ENCODE results near the gene KCNA2.

KCNA2 gene

DNA sequence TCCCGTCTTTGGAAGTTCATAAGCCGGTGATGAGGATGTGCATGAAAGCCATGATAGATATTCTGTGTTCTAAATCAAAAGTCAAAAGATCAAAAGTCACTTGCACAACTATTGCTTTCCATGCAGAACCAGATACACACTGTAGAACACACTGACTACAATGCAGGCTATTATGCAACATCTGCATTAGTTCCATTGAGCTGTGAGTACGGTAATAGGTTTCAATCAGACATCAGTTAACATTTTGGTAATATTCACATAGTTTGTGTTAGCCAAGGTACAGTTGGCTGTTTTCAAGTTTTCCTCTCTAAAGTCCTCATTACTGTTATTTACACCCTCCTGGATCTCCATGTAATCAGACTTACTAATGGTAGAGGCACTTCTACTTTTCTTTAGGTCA, 3.1 kb downstream of the KCNA2 start:
- no peak for FAIRE-seq
- DNase-seq (ENCODE audit: low spot score) = no peak

DNA sequence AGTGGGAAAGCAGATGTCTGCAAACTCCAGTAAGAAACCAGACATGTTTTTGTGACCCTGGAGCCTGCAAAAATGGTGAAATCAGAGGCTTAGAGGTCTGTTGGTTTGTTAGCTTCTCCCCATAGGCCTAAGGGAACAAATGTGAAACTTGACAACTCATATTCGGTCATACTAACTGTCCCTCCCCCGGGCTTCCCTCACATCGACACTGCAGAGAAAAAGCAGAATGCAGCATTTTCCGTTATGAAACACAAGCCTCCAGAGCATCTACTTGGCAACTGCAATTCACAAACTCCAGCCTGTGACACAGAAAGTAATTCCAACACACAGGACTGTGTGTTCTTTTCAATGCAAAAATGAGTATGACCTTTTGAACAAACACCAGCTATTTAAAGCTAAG, 3.7 kb downstream of the KCNA2 start:
- no peak for FAIRE-seq
- no peak for DNase-seq (ENCODE audit: low spot score)

DNA sequence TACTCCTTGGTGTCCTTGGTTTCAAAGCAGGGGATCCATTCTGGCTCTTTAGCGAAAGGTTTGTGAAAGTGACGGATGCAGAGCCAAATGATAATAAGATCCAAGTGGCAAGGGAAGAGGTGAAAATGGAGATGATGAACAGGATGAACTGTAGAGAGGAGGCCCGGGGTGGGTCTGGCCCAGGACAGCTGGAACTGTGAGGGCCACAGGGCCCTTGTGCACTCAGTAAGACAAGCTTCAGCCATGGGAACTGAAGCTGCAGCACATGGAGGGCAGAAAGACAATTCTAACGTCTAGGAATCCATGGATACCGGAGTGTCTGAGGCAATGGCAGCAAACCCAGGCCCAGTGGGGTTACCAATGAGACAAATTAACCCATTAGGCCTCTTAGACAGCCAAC, 4.8 kb downstream of the KCNA2 start:
- FAIRE-seq = no peak
- no peak for DNase-seq (ENCODE audit: low spot score)

DNA sequence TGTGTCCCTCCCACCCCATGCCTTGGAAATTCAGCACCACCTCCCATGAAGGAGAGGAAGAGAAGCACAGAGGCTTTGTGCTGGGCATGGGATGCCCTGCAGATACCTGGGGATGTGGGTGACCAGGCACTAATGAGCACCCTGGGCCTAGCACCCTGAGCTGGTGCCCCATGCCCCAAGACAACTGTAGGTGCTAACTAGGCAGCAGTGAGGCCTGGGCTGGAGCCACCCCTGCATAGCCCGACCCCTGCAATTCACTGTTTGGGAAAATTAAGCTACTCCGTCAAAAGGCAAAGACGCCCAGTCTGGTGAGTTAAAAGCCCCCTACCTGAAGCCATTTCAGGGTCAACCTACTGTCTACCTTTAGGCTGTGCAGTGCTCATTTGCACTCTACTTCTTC, 5.4 kb downstream of the KCNA2 start:
- DNase-seq (ENCODE audit: low spot score) (no peak), FAIRE-seq (no peak)

DNA sequence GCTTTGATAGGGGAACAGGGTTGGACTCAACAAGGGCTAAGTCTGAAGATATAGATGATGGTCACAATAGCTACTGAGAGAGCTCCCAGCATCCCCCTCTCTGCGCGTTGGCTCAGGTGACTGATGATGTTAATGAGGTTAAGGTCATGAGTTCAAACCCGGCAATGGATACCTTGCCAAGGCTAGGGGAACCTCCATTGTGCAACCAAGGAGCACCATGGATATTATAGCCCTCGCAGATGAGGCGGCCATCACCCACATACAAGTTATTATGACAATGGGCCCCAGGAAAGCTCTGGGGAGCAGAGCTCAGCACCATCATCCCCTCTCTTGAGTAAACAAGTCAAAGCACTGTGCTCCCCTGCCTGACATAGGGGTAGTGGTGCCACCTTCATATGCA, 8.2 kb downstream of the KCNA2 start:
- DNase-seq (ENCODE audit: low spot score) (no peak), FAIRE-seq (no peak)

DNA sequence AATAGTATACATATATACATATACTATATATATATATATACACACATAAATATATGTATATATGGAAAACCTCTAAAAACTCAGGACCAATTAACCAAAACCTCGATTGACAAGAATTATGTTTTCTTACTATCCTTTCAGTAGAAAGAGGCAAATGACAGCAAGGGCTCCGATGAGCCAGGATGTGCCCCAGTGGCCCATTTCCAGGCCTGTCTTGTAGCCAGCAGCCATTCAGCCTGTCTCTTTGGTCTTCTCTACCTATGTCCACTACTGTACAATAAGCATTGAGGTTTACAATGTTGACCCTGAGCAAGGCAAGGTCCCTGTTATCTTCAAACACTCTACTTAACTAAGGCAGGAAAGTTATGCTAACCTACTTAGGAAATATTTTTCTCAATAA, 9.8 kb downstream of the KCNA2 start:
- no peak for FAIRE-seq
- DNase-seq (ENCODE audit: low spot score) = no peak

DNA sequence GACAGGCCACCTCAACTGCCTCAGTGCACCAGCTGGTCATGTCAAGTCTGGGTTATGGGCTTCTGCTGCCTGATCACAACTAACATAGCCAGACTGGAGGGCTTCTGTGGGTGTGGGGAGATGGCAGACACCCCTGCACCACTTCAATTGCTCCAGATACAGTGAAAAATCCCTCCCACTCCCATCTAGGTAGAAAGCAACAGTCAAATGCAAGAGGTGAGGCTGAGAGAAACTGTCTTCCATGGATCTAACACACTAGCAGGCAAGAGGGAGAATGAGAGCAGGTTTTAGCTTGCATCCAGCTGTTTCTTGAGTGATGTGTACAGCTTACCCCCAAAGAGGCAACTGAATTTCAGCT, 10.8 kb downstream of the KCNA2 start:
- no peak for FAIRE-seq

DNA sequence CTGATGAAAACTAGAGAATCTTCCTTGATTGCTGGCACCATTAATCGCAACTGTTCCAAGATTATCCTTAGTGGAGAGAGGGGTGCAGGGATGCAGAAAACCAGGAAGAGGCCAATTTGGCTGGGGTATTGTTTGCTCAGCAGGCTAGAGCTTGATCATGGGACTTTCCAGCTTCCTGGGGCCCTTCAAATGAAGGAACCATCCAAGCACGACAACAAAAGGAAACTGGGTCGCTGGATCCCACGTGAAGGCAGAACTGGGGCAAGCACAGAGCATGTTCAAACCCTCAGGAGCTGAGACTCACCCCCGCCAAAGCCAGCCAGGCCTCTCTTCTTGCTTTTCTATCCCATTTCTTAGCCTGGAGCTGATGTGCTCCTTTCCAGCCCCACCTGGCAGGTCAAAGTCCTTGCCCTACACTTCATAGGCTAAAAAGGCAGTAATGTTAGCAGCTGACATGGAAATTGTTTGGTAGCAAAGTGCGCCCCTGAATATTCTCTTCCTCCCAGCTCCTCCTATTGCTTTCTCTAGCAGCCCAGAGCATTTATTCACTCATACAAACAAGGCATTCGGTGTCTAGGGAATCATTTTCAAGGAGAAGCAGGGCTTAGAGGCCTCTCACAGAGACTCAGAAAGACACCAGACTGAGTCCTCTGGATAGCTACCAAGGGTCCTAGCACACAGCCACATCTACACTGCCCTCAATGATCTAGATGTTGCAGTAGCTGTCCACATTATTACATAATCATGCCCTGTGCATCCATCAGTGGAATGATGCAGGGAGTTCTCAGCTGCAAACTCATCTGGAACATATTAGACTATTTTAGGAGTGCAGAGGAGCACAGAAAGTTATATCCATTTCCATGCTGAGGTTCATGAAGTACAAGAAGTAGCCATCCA, 11.5 kb downstream of the KCNA2 start:
- DNase-seq (ENCODE audit: low spot score) (no peak), FAIRE-seq (no peak)

More for the DNA sequence above, 10.8 kb downstream of the KCNA2 start:
- DNase-seq (ENCODE audit: low spot score) = no peak

DNA sequence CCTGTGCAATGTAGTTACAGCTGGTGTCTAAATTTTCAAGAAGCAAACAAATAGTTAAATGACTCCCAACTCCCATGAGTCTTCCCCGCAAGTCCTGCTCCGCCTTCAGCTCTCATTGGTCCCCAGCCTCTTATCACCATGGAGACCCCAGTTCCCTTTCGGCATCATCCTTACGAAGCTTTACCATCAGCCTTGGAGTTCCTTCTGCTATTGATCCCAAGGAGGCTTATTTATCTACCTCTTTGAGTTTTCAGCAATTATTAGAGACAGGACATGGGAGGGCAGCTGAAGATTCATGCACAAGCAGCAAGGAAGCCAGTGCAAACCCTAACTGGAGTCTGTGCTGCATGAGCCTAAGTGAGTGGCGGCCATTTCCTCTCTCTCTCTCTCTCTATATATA, 12.3 kb downstream of the KCNA2 start:
- FAIRE-seq = no peak
- no peak for DNase-seq (ENCODE audit: low spot score)

DNA sequence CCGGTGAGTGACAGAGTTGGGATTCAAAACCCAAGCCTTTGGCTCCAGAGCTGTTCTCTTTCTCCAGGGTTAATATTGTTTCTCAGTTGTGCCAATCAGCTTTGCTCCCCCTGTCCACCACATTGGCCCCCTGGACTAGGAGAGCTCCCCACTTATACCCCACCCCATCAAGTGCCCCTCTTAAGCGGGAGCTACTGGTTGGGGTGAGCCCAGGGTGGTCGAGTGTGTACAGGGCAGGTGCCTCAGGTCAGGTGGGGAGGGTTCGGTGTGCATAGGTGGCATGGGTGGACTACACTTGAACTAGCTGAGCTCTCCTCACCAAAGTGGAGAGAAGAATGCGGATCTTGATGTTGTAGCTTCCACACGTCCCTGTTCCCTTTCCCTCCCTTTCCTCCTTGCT, 14.2 kb downstream of the KCNA2 start:
- DNase-seq (ENCODE audit: low spot score) (no peak), FAIRE-seq (no peak)

DNA sequence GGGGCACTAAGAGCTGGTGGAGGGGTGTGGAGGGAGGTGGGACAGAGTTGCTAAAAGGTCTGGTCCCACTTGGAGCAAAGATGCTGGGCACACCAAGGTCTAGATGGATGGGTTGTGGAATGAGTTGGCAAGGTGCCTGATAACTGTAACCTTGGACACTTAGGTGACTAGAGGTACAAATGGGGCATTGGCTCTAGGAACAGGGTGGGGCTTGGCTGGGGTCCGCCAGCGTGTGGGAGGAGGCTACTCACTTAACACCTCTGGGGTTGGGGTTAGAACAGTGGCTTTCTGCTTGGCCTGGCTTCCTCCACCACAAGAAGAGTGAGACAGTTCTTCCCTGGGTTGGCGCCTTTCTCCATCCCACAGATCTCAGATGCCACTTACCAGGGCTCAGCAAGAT, 17.2 kb downstream of the KCNA2 start:
- no peak for FAIRE-seq
- DNase-seq (ENCODE audit: low spot score) = no peak

DNA sequence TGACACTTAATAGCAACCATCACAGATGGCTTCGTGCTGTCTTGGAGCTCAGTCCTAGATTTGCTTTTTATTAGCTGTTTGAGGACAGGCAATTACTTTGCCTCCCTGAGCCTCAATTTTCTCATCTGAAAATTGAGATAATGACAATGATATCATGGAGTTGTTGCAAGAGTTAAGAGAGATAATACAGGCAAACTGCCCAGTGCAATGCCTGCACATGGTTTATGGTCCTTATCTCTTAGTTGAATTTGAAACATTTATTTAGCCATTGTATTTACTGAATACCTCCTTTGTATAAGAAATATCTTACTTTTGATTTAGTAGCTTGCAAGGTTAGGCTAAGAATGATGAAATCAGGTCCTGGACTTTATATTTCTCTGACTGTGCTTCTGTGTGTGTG, 17.7 kb downstream of the KCNA2 start:
- FAIRE-seq (no peak), DNase-seq (ENCODE audit: low spot score) (no peak)

DNA sequence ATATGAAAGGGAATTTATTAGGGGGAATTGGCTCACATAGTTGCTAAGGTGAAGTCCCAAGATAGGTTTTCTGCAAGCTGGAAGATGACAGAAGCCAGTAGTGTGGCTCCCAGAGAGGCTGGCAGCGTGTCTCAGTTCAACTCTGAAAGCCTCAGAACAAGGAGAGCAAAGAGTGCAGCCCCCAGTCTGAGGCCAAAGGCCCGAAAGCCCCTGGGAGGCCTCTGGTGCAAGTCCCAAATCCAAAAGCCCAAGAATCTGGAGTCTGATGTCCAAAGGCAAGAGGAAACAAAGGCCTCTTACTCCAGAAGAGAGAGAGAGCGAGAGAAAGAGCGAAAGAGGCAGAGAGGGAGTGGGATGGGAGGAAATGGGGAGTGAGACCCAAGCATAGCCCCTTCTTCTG, 18.3 kb downstream of the KCNA2 start:
- FAIRE-seq (no peak), DNase-seq (ENCODE audit: low spot score) (no peak)

DNA sequence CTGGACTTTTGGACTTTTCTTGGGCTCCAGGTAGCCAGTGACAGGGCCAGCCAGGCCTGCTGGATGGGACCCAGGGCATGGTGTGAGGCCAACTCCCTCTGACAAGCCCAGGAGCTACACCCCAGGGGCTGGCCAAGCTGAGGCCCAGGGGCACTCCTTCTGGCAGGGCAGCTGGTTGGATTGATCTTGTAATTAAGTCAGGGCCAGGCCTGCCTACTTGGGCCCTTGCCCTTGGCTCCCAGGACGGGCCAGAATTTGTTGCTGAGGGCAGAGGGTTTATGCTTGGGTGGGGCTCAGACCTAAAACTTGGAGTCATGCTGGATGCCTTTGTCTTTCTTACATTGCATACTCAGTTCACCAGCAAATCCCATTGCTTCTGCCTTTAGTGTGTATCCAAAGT, 20.7 kb downstream of the KCNA2 start:
- FAIRE-seq = no peak
- no peak for DNase-seq (ENCODE audit: low spot score)

DNA sequence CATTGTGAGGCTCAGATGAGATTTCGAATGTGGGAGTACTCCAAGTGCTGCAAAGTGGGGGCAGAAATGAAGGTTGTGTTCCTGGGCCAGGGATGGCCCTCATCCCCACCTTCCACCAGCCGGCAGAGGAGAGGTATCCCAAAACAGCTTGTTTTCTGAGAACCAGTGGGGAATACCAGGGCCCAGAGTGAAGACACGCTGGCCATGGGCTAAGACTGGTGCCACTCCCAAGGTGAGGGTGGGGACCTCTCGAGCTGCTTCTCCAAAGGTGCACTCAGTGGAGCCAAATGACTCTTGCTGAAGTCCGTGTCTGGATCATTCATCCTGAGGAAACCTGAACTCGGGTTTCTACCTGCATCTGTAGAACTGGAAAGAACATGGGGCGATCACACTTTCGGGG, 22.1 kb downstream of the KCNA2 start:
- no peak for FAIRE-seq
- DNase-seq (ENCODE audit: low spot score) = no peak

DNA sequence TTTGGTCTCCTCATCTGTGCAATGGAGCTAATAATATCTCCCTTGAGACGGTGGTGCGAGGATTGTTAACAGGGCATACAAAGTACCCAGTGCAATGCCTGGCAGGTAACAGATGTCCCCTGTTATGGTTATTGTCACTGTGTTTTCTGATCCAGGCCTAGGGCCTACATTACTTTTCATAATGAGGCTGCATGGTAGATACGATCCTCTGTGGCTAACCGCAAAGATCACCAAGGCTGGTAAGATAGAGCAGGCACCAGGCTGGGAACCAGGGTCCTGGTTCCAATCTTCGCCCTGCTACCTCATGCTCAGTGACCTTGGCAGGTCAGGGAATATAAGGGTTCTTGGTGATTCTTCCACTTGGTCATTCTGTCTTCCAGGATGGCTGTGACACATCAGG, 22.7 kb downstream of the KCNA2 start:
- no peak for DNase-seq (ENCODE audit: low spot score)
- no peak for FAIRE-seq

DNA sequence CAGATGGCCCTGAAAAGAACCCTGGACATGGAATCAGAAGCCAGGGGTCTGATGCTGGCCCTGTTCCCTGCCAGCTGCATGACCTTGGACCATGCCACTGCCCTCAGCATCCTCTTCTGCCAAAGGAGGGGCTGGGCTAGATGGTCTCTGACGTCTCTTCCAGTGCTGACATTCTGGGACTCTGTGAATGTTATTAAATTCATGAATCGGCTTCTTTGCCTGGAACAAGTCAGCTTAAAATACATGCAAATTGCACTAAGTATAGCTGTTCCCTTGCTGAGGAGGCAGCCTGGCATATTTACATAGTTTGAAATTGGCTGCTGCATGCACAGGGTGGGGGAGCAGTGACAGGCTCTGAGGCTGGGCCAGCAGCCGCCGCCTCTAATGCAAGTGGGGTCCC, 23.8 kb downstream of the KCNA2 start:
- no peak for DNase-seq (ENCODE audit: low spot score)
- no peak for FAIRE-seq

DNA sequence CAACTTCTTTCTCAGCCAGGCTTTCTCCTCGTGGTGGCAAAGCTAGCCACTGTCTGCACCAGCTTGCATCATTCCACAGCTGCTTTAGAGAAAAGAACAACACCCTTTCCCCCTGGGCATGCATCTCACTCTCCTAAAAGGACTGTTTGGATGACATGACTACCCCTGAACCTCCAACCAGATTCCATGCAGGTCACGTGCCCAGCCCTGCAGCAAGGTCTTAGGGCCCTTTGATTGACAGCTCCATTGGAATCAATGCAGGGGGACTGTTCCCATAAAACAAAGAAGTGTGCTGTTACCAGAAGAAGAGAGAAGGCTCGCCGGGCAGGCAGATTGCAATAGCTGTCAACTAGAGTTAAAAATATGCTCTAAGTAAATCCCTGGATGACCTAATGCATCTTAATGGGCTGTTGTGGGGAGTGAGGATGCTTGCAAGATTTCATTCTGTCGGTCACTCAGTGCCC, 24.4 kb downstream of the KCNA2 start:
- no peak for DNase-seq (ENCODE audit: low spot score)
- no peak for FAIRE-seq

DNA sequence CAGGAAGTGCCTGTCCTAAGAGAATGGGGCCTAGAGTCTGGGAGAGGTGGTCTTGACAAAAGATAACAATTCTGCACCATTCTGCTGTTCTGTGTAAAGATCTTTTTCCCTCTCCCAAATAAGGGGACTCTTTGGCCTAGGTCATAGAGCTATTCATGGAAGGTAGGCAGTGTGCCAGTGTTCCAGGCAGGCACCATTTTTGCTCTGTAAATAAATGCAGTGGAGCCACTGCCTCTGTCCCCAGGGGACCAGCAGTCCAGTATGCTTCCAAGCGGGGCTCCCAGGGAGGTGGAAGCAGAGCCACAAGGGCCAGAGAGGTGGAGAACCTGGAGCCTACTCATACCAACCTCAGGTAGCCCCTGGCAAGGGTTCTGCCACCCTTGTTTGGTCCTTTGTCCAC, 25.9 kb downstream of the KCNA2 start:
- no peak for FAIRE-seq
- no peak for DNase-seq (ENCODE audit: low spot score)

DNA sequence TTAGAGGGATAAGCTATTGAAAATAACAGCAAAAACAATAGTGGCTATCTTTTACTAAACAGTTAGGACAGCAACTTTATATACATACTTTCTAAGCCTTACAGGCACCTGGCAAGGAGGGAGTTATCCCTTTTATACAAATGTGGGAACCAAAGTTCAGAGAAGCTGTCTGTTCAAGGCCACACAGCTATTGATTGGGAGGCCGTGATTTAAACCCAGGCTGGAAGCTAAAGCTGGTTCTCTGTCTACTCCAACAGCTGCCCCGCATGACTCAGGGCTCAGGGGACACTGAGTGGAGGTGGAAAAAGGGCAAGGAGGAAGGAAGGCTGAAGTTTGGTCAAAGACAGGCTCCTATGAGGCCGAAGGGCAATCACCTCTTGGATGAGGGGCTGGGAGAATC, 26.7 kb downstream of the KCNA2 start:
- no peak for FAIRE-seq
- DNase-seq (ENCODE audit: low spot score) = no peak

DNA sequence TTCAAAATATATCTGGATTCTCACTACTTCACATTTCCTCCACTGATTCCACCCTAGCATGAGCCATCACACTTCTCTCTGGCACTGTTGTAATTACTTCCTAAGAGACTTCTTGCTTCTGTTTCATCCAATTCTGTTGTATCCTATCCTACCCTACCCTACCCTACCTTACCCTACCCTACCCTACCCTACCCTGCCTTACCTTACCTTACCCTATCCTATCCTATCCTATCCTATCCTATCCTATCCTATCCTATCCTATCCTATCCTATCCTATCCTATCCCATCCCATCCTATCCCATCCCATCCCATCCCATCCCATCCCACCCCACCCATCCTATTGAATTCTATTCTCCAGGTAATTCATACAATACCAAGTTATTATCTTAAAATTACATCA, 29.7 kb downstream of the KCNA2 start:
- DNase-seq (ENCODE audit: low spot score) (no peak), FAIRE-seq (no peak)

DNA sequence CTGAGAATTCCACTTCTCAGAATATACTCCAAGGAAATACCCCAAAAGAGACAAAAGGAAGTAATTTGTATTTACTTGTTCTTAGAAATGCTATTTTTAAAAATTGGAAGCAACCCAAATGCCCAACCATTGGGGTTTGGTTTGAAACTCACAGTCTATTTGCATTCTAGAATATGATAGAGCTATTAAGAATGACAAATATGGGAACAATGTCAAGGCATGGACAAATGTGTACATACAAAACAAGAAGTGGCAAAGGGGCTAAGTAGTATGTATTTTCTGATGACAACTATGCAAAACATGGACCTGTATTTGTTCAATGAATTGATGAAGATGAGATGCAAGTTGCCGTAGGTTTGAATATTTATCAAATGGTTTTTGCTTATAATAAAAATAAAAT, 32.8 kb downstream of the KCNA2 start:
- DNase-seq (ENCODE audit: low spot score) (no peak), FAIRE-seq (no peak)

DNA sequence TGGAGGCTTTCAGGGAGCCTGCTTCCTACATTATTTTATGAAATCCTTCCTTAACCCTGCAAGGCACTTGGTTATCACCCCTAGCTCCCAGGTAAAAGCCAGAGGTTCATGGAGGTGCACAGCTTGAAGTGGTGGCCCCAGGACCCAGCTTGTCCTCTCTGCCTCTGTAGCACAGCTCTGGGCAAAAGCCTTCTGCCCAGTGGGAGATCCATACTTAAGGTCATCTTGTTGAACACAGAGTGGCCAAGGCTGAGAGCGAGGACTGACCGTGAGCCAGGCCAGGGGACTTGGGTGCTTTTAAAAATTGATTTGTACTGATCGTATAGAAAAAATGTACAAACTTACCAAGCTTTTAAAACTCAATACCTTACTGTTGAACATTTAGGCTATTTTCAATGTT, 33.4 kb downstream of the KCNA2 start:
- FAIRE-seq (no peak), DNase-seq (ENCODE audit: low spot score) (no peak)

DNA sequence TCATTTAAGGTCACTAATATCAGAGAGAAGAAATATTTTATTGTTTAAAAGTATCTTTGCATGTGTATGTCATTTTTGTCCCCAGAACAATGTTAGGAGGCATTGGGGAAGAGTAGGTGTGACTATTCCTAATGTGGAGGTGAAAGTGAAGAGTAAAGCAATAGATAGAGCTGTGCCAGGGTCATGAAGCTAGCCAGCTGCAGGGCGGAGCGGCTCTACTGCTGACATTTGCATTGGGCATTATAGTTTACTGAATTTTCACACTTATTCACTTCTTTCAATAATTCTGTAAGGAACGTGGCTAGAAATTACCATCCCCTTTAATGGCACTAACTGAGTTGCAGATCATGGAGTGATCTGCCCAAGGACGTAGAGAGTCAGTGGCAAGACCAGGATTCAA, 35.3 kb downstream of the KCNA2 start:
- DNase-seq (ENCODE audit: low spot score) (no peak), FAIRE-seq (no peak)

Data from RCC 7860 (cell line).